Measurements from ENCODE around the gene EPHA4.

Gene EPHA4

DNA sequence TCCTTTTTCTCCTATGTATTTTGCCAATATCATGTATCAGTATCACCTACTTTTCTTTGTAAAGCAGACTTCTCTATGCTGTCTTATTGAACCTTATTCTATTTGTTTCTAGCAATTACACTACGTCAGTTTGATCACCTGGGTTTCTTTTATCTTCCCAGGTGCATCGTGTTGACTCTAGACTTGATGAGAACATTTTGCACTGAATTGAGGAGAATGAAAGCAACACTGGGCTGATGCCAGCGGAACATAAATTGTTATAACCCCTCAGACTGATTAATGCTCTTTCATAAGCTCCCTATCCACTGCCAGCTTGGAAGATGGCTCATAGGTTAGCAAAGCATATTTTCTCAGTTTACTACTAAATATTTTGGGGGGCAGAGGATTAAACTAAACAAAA lies 140.6 kb downstream of the EPHA4 start:
- DNase-seq, result no peak

DNA sequence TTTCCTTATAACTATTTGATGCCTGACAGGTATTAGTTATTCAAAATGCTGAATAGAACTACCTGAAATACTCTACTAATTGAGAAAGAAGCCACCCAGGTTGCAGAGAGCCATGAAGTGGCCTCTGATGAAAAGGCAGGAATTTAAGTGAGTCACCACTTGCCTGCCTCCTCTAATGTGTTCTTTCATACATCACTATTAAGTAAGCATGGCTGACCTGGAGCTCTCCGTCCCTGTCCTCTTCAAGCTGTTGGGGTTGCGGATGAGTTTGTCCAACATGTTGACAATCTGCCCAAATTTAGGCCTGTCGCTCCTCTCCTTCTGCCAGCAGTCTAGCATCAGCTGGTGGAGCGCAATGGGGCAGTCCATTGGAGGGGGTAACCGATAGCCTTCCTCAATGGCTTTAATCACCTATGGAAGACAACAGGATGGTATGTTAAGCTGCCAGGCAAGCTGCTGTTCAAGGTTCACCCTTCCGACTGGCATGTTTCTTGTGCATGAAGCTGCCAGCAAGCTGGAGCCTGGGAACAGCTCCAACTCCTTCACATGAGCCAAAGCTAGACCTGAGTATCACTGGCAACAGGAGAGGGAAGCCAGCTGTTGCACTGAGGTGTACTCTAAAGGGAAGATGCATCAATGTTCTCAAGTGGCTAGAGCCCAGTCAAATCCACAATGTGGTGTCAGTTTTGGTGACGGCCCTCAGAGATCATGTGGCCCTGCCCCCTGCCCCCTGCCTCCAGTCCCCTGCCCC lies 142.2 kb downstream of the EPHA4 start:
- DNase-seq, result no peak

DNA sequence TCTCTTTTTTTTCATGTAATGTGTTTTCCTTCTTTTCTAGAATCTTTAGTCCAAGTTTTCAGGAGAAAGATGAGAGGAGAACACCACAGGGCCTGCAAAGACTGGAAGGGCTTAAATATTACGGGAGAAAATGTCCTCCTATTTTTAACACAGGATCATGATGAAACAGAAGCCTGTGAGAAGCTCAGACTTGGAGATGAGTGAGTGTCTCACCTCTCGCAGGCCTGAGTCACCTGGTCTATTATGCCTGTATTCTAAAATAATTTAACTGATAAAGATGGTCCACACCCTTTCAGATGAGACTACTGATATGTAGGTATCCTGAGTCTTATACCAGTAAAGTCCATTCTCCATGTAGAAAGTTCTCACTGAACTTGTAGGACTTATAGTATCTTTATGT lies 143.2 kb downstream of the EPHA4 start:
- DNase-seq, result no peak

GRCh38 chr2:221426929-221427328 lies 145.2 kb downstream of the EPHA4 start:
- DNase-seq, result no peak

- no peak for DNase-seq
Observed at GRCh38 chr2:221425891-221426290, 146.2 kb downstream of the EPHA4 start.

DNA sequence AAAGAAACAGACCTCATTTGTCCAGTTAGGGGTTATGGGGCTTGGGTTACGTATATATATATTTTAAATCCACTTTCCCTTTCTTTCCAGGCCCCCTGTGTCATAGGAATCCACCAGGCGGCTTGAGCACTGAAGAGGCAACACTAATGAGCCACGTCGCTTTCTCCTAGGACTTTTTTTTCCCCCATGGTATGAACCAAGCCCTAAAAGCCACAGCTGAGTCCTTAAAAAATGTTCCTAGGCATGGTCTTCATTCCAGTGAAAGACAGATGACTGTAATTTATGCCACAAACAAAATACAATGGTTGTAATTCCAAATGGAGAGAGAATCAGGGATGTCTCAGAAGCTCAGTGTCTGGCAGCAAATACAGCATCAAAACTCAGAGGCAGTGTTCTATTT lies 146.8 kb downstream of the EPHA4 start:
- no peak for DNase-seq

DNA sequence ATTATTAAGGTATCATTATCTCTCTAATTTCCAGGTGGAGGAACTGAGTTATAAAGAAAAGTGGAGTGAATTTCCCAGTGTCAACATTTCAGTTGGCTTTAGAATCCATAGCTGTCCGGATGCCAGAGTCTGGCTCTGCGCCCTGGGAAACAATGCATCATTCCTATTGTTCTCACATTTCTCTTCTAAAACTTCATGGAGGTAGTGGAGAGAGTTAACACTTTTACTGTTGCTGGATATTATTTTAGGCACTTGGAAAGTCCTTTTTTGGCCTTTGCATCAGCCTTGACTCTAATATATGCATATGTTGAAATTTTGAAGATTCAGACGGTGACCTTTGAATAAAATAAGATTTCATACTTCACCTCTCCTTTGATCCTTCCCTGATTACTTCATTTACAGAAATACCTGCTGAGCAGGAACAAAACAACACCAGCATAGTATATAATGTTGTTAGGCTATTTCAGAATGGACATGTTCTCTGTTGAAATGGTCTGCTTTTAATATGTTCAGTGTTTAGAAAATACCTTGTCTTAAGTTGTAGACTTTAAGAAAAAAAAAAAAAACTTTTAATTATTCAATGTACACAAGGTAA lies 148.8 kb downstream of the EPHA4 start:
- DNase-seq, result no peak

DNA sequence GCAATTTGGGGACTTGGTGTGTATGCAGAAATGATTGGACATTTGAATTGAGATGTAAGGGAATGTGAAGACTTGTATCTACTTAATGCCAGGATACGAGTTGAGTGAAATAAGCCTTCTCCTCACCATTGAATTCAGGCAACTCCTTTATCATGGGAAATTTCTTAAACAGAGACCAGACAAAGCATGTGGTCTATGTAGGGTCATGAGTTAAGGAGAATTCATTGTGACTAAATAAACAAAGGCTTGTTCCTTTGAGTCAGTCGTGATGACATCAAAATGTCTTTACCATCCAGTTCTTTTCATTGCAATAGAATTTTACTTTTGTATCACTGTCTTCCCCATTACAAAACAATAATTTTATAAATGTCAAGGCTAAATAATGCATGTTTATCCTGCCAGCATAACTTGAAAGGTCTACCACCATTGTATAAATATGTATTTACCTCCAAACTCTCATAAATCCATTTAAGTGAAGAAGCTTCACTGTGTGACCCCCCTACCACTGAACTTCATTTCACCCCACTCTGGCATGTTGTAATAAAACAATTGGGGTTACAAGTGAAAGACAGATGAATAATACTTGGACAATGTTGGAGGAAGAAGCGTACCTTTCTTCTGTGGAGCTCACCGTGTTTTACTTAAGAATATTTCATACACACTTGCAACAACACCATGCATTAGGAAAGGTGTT lies 149.4 kb downstream of the EPHA4 start:
- DNase-seq, result no peak

DNA sequence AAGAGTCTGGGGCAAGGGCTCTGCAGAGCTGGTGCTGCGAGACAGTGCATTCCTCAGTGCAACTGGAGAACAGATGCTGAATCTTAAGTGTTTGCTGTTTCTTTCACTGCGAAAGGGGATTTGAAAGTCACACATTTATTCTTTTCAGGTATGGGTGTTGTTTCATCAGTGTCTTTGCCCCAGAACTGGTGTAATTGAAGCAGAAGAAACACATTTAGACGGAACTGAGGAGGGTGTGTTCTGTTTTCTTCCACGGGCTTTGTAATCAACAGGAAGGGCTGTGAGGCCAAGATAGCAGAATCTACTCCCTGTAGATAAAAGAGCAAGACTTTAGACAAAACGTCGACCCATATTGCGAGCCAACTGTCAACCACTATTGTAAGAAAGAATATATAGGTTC lies 151.9 kb downstream of the EPHA4 start:
- DNase-seq, result no peak

GRCh38 chr2:221415789-221416188 lies 156.3 kb downstream of the EPHA4 start:
- no peak for DNase-seq

DNA sequence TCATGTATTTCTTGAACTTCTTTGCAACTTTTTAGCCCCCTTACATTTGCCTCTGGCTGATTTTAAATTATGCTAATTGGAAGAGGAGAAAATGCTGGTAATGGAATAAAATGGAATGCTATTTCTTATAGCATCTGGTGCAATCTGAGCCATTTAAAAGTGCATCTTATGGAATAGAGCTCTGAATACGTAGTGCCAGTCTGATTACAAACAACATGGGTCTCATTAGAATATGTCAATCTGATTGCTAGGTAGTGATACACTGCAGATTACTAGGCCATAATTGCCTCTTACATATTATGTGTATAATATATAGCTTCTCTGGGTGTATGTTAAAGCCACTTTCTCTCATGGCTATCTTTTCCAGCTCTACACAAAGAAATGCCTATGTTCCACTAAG lies 159.1 kb downstream of the EPHA4 start:
- DNase-seq, result no peak

DNA sequence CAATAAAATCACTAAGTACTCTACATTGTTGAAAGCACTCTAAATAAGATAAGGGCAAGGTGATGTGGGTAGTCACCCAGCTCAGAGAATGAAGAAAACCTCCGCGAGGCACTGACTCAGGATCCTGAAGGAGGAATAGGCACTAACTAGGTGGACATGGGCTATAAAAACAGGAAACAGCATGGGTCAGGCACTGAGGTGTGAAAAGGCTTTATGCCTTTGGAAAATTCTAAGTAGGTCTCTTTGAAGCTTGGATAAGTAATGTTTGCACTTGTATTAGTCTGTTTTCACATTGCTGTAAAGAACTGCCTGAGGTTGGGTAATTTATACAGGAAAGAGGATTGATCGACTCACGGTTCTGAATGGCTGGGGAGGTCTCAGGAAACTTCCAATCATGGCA lies 161.6 kb downstream of the EPHA4 start:
- no peak for DNase-seq

GRCh38 chr2:221407765-221408164 lies 164.3 kb downstream of the EPHA4 start:
- no peak for DNase-seq

GRCh38 chr2:221405521-221405920 lies 166.6 kb downstream of the EPHA4 start:
- no peak for DNase-seq

- no peak for DNase-seq
Observed at GRCh38 chr2:221402072-221402471, 170.0 kb downstream of the EPHA4 start.

DNA sequence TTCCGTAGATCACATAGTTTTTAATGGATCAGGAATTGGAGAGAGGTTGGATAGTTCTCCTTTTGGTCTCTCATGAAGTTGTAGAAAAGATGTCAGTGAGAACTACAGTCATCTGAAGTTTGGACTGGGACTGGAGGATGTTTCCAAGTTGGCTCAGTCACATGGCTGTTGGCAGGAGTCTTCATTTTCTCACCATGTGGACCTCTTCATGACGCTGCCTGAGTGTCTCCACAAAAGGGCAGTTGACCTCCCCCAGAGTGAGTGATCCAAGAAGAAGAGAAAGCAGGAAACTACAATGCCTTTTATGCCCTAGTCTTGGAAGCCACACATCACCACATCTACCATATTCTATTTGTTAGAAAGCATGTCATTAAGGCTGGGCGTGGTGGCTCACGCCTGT lies 171.7 kb downstream of the EPHA4 start:
- DNase-seq, result no peak

DNA sequence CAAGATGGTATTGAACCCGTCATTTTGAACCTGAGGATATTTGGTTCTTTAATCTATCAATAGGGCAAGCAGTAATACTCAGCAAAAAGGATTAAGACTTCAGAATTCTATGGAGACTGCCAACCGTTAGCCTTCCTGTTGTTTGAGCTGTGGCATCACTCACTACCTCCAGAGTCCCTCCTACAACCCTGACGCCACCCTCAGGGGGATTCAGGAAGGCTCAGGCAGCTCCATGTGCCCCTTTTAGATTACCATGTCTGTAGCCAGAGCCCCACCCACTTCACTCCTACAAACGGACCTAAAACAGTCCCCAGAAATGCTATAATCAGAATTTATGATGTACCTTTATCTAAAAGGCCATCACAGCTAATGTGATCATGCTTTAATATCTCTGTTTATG lies 172.9 kb downstream of the EPHA4 start:
- DNase-seq, result no peak

- no peak for DNase-seq
Observed at GRCh38 chr2:221397187-221397586, 174.9 kb downstream of the EPHA4 start.

DNA sequence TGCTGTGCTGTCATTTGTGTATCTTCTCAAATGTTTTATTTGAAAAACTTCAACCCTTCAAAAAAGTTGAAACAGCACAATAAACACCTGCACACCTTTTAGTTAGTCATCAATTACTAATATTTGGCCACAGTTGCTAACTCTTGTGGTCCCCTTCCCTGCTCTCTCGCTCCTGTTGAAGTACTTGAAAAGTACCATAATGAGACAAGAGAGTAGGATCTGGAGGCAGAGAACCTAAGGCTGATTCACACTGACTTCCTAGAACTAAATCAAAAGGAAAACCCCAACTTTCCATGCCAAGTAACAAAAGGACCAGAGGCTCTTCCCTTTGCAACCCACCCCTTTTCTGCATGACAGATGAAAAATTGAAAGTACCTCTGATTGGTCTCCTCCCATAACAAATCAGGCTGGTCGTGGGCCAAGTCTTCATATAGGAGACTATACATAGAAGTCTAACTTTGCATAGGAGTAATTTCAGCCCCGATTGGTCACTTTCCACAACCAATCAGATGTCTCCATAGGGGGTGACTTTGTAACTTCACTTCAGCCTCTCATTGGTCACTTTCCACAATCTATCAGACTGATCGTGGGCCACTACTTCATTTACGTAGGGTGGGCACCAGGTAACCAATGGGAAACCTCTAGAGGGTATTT lies 179.7 kb downstream of the EPHA4 start:
- DNase-seq, result no peak

DNA sequence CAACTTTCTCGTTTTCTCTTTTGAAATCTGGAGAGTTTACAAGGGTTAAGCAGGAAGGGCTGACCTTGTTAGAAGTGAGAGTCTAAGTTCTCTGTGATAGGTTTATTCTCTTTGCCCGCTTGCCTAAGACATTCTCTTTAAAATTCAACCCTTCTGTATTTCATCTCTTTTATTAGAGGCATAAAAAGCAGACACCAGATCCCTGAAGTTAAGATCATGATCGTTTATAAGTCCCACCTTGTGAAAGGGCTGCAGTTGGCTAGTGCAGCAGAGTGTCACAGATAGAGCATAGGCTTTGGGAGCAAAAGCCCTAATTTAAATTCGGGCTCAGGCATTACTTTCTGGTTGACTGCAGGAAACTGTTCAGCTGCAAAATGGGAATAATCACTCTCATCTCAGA lies 181.2 kb downstream of the EPHA4 start:
- no peak for DNase-seq

DNA sequence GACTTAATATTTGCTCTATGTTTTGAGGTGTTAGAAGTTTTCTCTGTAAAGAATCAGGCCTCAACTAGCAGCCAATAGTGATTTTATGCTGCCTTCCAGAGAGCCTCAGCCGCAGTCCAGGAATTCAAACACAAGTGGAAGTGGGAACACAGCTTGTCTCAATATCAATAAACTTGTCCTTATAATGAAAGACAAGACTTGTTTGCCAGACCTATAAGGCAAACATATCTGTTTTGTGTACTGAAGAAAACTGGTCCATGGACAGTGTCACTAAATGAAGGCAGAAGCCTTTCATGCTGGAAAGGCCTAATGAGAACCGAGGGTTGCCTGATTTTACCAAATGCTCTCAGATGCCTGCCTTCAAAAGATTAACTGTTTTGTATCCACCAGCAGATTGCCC lies 182.2 kb downstream of the EPHA4 start:
- DNase-seq, result no peak

- no peak for DNase-seq
Observed at GRCh38 chr2:221389421-221389820, 182.7 kb downstream of the EPHA4 start.

DNA sequence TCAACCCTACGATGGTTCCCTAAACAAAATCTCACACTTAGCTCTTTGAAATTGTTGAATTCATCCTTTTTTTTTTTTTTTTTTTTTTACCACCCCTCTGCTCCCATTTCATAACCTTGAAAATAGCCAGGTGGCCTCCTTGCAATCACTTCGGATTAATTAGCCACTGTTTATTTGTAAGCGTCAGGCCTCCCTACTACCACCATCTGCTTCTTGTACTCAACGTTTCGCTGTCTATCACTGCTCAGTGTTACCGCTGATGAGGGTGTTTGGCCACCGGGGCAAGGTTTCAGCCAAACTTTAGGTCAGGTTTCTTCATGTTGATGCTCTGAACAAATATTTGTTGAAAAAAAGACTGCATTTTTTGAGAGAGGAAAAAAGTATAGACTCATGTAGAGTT lies 183.2 kb downstream of the EPHA4 start:
- no peak for DNase-seq

- DNase-seq, result no peak
Observed at GRCh38 chr2:221385716-221386115, 186.4 kb downstream of the EPHA4 start.

Measured in bone marrow (tissue), 2 donors.